Measurements from ENCODE around the gene AKAP5. TPM values are rescaled to one million over a fixed set of nuclear protein-coding genes. Genes with fewer than 3 reads are reported as not detected.

AKAP5 gene
- total RNA-seq, 2 experiments from 2014 or later = 0.88 TPM

GRCh38 chr14:64463873-64464272 is 1.4 kb upstream of the AKAP5 start:
- no peak overlapping the region for H3K27ac Mint-ChIP-seq
- no peaks in the 10 kb centered on the region for H3K9me3 Mint-ChIP-seq
- peak overlapping the region; percentile 14 for H3K4me3 Mint-ChIP-seq
- ChIA-PET POLR2A (interaction anchor here (1.2 to 3.2 kb wide), 4 partner anchors 18 to 126 kb away, joined by 3 to 10 read pairs (median 8); no protein-coding TSS in a partner anchor), CTCF (interaction anchor here (0.8 to 1.7 kb wide), 3 partner anchors 14 to 47 kb away, joined by 3 to 9 read pairs (median 6); no protein-coding TSS in a partner anchor)
- peaks cover 43% of the 10 kb centered on the region for H3K4me1 Mint-ChIP-seq
- no peak for DNase-seq
- peaks cover 4% of the 10 kb centered on the region for H3K27me3 Mint-ChIP-seq
- H3K36me3 Mint-ChIP-seq (ENCODE audit: low read depth) = peaks cover 22% of the 10 kb centered on the region

GRCh38 chr14:64464651-64465050 is 648 bp upstream of the AKAP5 start:
- H3K36me3 Mint-ChIP-seq (ENCODE audit: low read depth) = peaks cover 15% of the 10 kb centered on the region
- no peaks in the 10 kb centered on the region for H3K9me3 Mint-ChIP-seq
- H3K27ac Mint-ChIP-seq = no peak overlapping the region
- CTCF ChIA-PET = interaction anchor here (1.5 to 1.7 kb wide), 2 partner anchors 35 to 46 kb away, joined by 6 to 9 read pairs; no protein-coding TSS in a partner anchor
- POLR2A ChIA-PET = interaction anchor here (1.2 to 3.2 kb wide), 4 partner anchors 19 to 79 kb away, joined by 3 to 15 read pairs (median 8); partner anchors contain the start of gene ZBTB1
- no peak for DNase-seq
- peaks cover 36% of the 10 kb centered on the region for H3K4me1 Mint-ChIP-seq
- peaks cover 4% of the 10 kb centered on the region for H3K27me3 Mint-ChIP-seq
- peak overlapping the region; percentile 78 for H3K4me3 Mint-ChIP-seq

GRCh38 chr14:64465831-64466554 is 694 bp downstream of the AKAP5 start:
- POLR2A ChIA-PET = interaction anchor here (0.7 to 3.1 kb wide), 12 partner anchors 14 to 78 kb away, joined by 3 to 15 read pairs (median 3); partner anchors contain the start of genes MTHFD1 and ZBTB1
- no peak for DNase-seq
- no peaks in the 10 kb centered on the region for H3K9me3 Mint-ChIP-seq

GRCh38 chr14:64467101-64467500 is 1.8 kb downstream of the AKAP5 start:
- Mint-ChIP-seq H3K9me3 (no peaks in the 10 kb centered on the region), H3K4me3 (no peak overlapping the region), H3K36me3 (ENCODE audit: low read depth) (peaks cover 7% of the 10 kb centered on the region), H3K27me3 (peaks cover 4% of the 10 kb centered on the region), H3K4me1 (peaks cover 34% of the 10 kb centered on the region), H3K27ac (no peak overlapping the region)
- ChIA-PET CTCF (interaction anchor here (0.6 to 2.3 kb wide), 4 partner anchors 34 to 172 kb away, joined by 3 to 12 read pairs (median 6); partner anchors contain the start of gene ESR2), POLR2A (interaction anchor here (1.2 to 3.1 kb wide), 6 partner anchors 18 to 80 kb away, joined by 3 to 15 read pairs (median 4); partner anchors contain the start of genes MTHFD1 and ZBTB1)
- no peak for DNase-seq

More at GRCh38 chr14:64465831-64466554, 694 bp downstream of the AKAP5 start:
- Mint-ChIP-seq H3K36me3 (ENCODE audit: low read depth) (peaks cover 10% of the 10 kb centered on the region), H3K4me1 (peaks cover 33% of the 10 kb centered on the region), H3K4me3 (peak overlapping the region; percentile 73), H3K27ac (no peak overlapping the region), H3K27me3 (peaks cover 4% of the 10 kb centered on the region)
- CTCF ChIA-PET = interaction anchor here (0.9 to 2.3 kb wide), 6 partner anchors 12 to 171 kb away, joined by 3 to 12 read pairs (median 6); partner anchors contain the start of gene ESR2

GRCh38 chr14:64467566-64467965 is 2.3 kb downstream of the AKAP5 start:
- Mint-ChIP-seq H3K27ac (no peak overlapping the region), H3K4me3 (no peak overlapping the region), H3K27me3 (peaks cover 4% of the 10 kb centered on the region), H3K9me3 (no peaks in the 10 kb centered on the region), H3K36me3 (ENCODE audit: low read depth) (peaks cover 7% of the 10 kb centered on the region), H3K4me1 (peaks cover 34% of the 10 kb centered on the region)
- CTCF ChIA-PET = interaction anchor here (0.6 to 2.3 kb wide), 2 partner anchors 38 to 40 kb away, joined by 3 to 12 read pairs; no protein-coding TSS in a partner anchor
- no peak for DNase-seq
- POLR2A ChIA-PET = interaction anchor here (1.2 to 3.1 kb wide), 5 partner anchors 17 to 44 kb away, joined by 3 to 15 read pairs (median 4); partner anchors contain the start of gene ZBTB1

- DNase-seq = no peak
- CTCF ChIA-PET = interaction anchor here (1.5 kb wide), 1 partner anchor 10 kb away, joined by 5 read pairs; no protein-coding TSS in a partner anchor
- Mint-ChIP-seq H3K27ac (no peak overlapping the region), H3K27me3 (peaks cover 4% of the 10 kb centered on the region), H3K36me3 (ENCODE audit: low read depth) (peaks cover 7% of the 10 kb centered on the region), H3K9me3 (no peaks in the 10 kb centered on the region), H3K4me3 (no peak overlapping the region), H3K4me1 (peaks cover 34% of the 10 kb centered on the region)
- POLR2A ChIA-PET = interaction anchor here (1.9 kb wide), 1 partner anchor 81 kb away, joined by 9 read pairs; the partner anchor contains the start of gene MTHFD1
Measured at GRCh38 chr14:64468451-64468850, 3.2 kb downstream of the AKAP5 start.

- no peak for DNase-seq
- H3K27me3 Mint-ChIP-seq = no peaks in the 10 kb centered on the region
- no peaks in the 10 kb centered on the region for H3K9me3 Mint-ChIP-seq
- H3K4me3 Mint-ChIP-seq = no peak overlapping the region
- ChIA-PET CTCF (interaction anchor here (0.8 to 2.0 kb wide), 3 partner anchors 11 to 130 kb away, joined by 3 to 6 read pairs (median 4); no protein-coding TSS in a partner anchor), POLR2A (interaction anchor here (1.0 kb wide), 1 partner anchor 29 kb away, joined by 3 read pairs; the partner anchor contains the start of gene ZBTB25)
- H3K36me3 Mint-ChIP-seq (ENCODE audit: low read depth) = peaks cover 10% of the 10 kb centered on the region
- H3K27ac Mint-ChIP-seq = no peak overlapping the region
- peaks cover 13% of the 10 kb centered on the region for H3K4me1 Mint-ChIP-seq
Measured at GRCh38 chr14:64474041-64474440, 8.7 kb downstream of the AKAP5 start.

- DNase-seq = no peak
- no peaks in the 10 kb centered on the region for H3K27me3 Mint-ChIP-seq
- ChIA-PET POLR2A (interaction anchor here (1.8 kb wide), 1 partner anchor 87 kb away, joined by 5 read pairs; the partner anchor contains the start of gene MTHFD1), CTCF (interaction anchor here (1.1 to 2.0 kb wide), 4 partner anchors 10 to 130 kb away, joined by 3 to 6 read pairs (median 4); no protein-coding TSS in a partner anchor)
- peaks cover 13% of the 10 kb centered on the region for H3K4me1 Mint-ChIP-seq
- H3K27ac Mint-ChIP-seq = no peak overlapping the region
- H3K36me3 Mint-ChIP-seq (ENCODE audit: low read depth) = peaks cover 10% of the 10 kb centered on the region
- no peak overlapping the region for H3K4me3 Mint-ChIP-seq
- no peaks in the 10 kb centered on the region for H3K9me3 Mint-ChIP-seq
Measured at GRCh38 chr14:64474698-64475097, 9.4 kb downstream of the AKAP5 start.

- Mint-ChIP-seq H3K4me3 (no peak overlapping the region), H3K9me3 (no peaks in the 10 kb centered on the region), H3K36me3 (ENCODE audit: low read depth) (peaks cover 10% of the 10 kb centered on the region), H3K27ac (no peak overlapping the region), H3K4me1 (peaks cover 13% of the 10 kb centered on the region), H3K27me3 (no peaks in the 10 kb centered on the region)
- ChIA-PET POLR2A (interaction anchor here (1.3 to 1.8 kb wide), 2 partner anchors 27 to 88 kb away, joined by 5 read pairs; partner anchors contain the start of gene MTHFD1), CTCF (interaction anchor here (0.7 to 1.7 kb wide), 5 partner anchors 10 to 138 kb away, joined by 3 read pairs; no protein-coding TSS in a partner anchor)
- DNase-seq = no peak
Measured at GRCh38 chr14:64475585-64476273, 10.4 kb downstream of the AKAP5 start.

GRCh38 chr14:64476438-64476837 is 11.1 kb downstream of the AKAP5 start:
- POLR2A ChIA-PET = interaction anchor here (1.3 to 1.8 kb wide), 2 partner anchors 26 to 88 kb away, joined by 5 read pairs; partner anchors contain the start of gene MTHFD1
- Mint-ChIP-seq H3K27ac (no peak overlapping the region), H3K9me3 (no peaks in the 10 kb centered on the region), H3K4me3 (no peak overlapping the region), H3K36me3 (ENCODE audit: low read depth) (peaks cover 10% of the 10 kb centered on the region), H3K4me1 (peaks cover 13% of the 10 kb centered on the region), H3K27me3 (no peaks in the 10 kb centered on the region)
- CTCF ChIA-PET = interaction anchor here (0.9 kb wide), 1 partner anchor 138 kb away, joined by 3 read pairs; no protein-coding TSS in a partner anchor
- no peak for DNase-seq

GRCh38 chr14:64478634-64479250 is 13.4 kb downstream of the AKAP5 start:
- Mint-ChIP-seq H3K4me3 (no peak overlapping the region), H3K27me3 (no peaks in the 10 kb centered on the region), H3K27ac (no peak overlapping the region), H3K9me3 (no peaks in the 10 kb centered on the region), H3K36me3 (ENCODE audit: low read depth) (peaks cover 16% of the 10 kb centered on the region), H3K4me1 (peaks cover 11% of the 10 kb centered on the region)
- no peak for DNase-seq
- POLR2A ChIA-PET = interaction anchor here (0.7 to 2.5 kb wide), 2 partner anchors 24 to 26 kb away, joined by 3 to 7 read pairs; partner anchors contain the start of gene ZBTB25
- CTCF ChIA-PET = interaction anchor here (0.6 to 5.0 kb wide), 17 partner anchors 8 to 286 kb away, joined by 3 to 35 read pairs (median 5); partner anchors contain the start of genes AKAP5, MTHFD1 and ZBTB25
